ENCODE data around the gene MYO15B.

MYO15B gene

GRCh38 chr17:75594499-75595283 is 7.1 kb downstream of the MYO15B start:
- no peak for TF ChIP-seq ZNF274 (IDR thresholded peaks at IDR 0.05; ENCODE audit: low read depth, low read length)

DNA sequence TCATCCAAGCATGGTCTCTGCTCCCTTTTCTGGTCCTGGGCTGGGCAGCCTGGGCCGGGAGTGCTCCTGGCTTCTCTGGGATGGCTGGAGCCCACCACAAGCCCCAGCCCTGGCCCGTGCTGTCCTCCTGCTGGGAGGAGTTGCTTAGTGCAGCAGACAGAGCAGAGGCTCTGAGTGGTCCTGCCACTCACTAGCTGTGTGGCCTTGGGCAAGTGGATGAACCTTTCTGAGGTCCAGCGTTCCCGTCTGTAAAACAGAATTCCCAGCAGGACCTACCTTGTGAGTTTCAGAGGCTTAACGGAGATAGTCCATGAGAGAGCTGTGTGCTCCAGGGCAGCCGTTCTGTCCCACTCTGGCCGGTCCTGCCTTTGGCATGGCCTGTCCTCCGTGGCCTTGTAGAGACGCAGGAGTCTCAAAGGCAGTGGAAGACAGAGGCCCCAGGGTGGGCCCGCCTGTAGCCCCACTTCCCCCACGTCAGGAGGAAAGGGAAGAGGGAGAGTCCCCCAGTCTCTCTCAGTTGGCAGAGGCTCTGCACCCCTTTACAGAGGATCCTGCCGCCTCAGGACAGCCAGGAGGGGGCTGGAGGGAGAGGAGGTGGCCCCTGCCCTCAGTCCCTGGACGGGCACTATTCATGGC is 7.8 kb downstream of the MYO15B start:
- TF ChIP-seq ZNF274 (IDR thresholded peaks at IDR 0.05; ENCODE audit: low read depth, low read length) = no peak

More at GRCh38 chr17:75594499-75595283, 7.1 kb downstream of the MYO15B start:
- H3K4me3 ChIP-seq (ENCODE audit: low read length) = no peak overlapping the region

GRCh38 chr17:75595920-75596313 is 8.3 kb downstream of the MYO15B start:
- no peak for TF ChIP-seq ZNF274 (IDR thresholded peaks at IDR 0.05; ENCODE audit: low read depth, low read length)
- H3K4me3 ChIP-seq (ENCODE audit: low read length) = no peak overlapping the region

More for the DNA sequence above, 7.8 kb downstream of the MYO15B start:
- H3K4me3 ChIP-seq (ENCODE audit: low read length) = no peak overlapping the region

DNA sequence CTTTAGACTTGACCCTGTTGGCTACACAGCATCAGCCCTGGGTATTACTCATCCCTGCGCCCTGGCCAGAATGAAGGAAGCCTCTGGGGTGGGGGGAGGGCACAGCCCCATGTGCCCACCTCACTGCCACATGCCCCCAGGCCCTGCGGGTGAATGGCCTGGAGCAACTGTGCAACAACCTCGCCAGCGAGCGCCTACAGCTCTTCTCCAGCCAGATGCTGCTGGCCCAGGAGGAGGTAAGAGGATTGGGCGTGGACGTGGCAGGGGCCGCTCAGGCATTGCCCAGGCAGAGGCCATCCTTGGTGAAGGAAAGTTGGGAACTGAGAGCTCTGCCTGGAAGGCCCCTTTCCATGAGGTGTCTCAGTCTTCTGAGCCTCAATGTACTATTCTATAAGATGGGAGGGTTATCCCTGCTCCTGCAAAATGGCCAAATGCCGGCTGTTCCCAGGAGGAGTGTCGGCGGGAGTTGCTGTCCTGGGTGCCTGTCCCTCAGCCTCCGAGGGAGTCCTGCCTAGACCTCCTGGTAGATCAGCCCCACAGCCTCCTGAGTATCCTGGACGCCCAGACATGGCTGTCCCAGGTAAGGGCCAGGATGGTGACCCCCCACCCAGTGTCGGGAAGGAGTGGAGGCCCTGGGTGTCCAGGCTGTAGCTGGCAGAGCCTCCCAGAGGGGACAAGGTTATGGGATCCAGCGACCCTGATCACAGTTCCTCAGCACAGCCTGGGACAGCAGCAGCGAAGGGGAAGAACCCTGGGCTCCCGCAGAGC is 8.9 kb downstream of the MYO15B start:
- no peak for TF ChIP-seq ZNF274 (IDR thresholded peaks at IDR 0.05; ENCODE audit: low read depth, low read length)
- H3K4me3 ChIP-seq (ENCODE audit: low read length) = no peak overlapping the region

DNA sequence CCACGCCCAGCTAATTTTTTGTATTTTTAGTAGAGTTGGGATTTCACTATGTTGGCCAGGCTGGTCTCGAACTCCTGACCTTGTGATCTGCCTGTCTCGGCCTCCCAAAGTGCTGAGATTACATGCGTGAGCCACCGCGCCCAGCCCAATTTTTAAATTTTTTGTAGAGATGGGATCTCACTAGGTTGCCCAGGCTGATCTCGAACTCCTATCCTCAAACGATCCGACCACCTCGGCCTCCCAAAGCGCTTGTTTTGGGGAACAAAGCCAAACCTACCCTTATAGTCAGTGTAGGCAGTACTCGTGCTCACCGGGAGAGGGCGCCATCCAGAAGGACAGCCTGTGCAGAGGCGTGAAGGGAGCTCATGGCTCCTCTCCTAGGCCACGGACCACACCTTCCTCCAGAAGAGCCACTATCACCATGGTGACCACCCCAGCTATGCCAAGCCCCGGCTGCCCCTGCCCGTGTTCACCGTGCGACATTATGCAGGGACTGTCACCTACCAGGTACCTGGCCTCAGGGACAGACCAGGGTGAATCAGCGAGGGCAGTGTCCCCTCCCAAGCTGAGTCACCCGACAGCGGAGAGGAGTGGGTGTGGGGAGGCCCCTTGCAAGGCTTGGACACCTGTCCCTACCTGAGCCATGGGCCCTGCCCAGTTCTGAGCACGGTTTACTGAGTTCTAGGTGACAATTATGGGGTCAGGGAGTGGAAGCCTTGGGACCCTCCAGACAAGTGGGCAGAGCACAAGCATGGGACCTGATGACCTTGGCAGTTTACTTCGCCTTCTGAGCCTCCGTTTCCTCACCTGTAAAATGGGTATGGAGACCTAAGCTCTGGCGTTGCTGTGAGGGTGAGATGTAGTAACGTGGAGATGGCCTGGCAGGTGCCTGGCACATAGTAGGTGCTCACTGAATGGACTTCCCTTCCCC is 13.7 kb downstream of the MYO15B start:
- H3K4me3 ChIP-seq (ENCODE audit: low read length) = no peak overlapping the region
- no peak for TF ChIP-seq ZNF274 (IDR thresholded peaks at IDR 0.05; ENCODE audit: low read depth, low read length)

GRCh38 chr17:75602644-75603043 is 15.0 kb downstream of the MYO15B start:
- no peak overlapping the region for H3K4me3 ChIP-seq (ENCODE audit: low read length)
- no peak for TF ChIP-seq ZNF274 (IDR thresholded peaks at IDR 0.05; ENCODE audit: low read depth, low read length)

DNA sequence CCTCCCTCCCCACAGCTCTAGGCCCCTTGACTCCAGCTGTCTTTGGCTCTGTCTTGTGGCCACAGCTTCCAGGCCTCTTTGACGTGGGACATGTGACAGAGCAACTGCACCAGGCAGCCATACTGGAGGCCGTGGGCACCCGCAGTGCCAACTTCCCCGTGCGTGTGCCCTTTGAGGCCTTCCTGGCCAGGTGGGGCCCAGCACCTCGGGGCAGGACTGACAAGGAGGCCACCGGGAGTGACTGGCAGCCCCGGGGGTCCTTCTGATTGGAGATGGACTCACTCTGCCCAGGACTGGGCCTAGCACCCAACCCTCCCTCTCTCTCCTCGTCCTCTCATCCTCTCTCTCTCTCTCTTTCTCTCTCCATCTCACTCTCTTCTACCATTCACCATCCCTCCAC is 15.5 kb downstream of the MYO15B start:
- no peak for TF ChIP-seq ZNF274 (IDR thresholded peaks at IDR 0.05; ENCODE audit: low read depth, low read length)
- no peak overlapping the region for H3K4me3 ChIP-seq (ENCODE audit: low read length)

DNA sequence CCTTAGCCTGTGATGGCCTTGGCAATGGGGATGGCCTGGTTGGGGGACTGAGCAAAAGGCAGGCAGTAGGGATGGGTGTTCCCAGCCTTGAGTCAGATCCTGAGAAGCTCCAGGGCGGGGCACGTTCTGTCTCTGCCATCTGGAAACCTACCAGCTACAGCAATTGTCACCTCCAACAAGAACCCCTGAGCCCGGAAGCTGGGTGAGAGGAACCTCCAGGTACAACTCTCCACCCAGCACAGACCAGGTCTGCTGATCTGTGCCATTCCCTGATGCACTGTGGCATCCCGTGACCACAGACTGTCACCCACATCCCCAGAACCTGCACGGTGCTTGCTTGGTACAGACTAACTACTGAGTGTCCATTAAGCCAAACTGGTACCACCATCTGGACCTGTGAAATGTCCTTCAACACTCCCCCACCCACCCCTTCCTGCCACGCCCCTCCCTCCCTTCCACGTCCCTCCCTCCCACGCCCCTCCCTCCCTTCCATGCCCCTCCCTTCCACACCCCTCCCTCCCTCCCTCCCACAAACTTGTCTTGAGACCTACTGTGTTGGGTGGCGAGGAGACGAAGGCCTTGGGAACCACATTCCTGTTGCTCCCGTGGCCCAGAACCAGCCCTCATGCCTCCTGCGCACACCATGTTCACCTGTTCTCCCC is 16.6 kb downstream of the MYO15B start:
- no peak for TF ChIP-seq ZNF274 (IDR thresholded peaks at IDR 0.05; ENCODE audit: low read depth, low read length)
- no peak overlapping the region for H3K4me3 ChIP-seq (ENCODE audit: low read length)

GRCh38 chr17:75605790-75606189 is 18.2 kb downstream of the MYO15B start:
- TF ChIP-seq ZNF274 (IDR thresholded peaks at IDR 0.05; ENCODE audit: low read depth, low read length) = no peak

GRCh38 chr17:75607086-75607485 is 19.5 kb downstream of the MYO15B start:
- TF ChIP-seq ZNF274 (IDR thresholded peaks at IDR 0.05; ENCODE audit: low read depth, low read length) = no peak
- no peak overlapping the region for H3K4me3 ChIP-seq (ENCODE audit: low read length)

More at GRCh38 chr17:75605790-75606189, 18.2 kb downstream of the MYO15B start:
- H3K4me3 ChIP-seq (ENCODE audit: low read length) = no peak overlapping the region

GRCh38 chr17:75610103-75610984 is 22.7 kb downstream of the MYO15B start:
- H3K4me3 ChIP-seq (ENCODE audit: low read length) = no peak overlapping the region
- no peak for TF ChIP-seq ZNF274 (IDR thresholded peaks at IDR 0.05; ENCODE audit: low read depth, low read length)

- no peak overlapping the region for H3K4me3 ChIP-seq (ENCODE audit: low read length)
- TF ChIP-seq ZNF274 (IDR thresholded peaks at IDR 0.05; ENCODE audit: low read depth, low read length) = no peak
Observed at GRCh38 chr17:75611851-75612429, 24.3 kb downstream of the MYO15B start.

All from GM08714 (cell line).